ENCODE data around the gene SH3D19.

The SH3D19 gene

GRCh38 chr4:151361966-151362365 lies 36.6 kb upstream of the SH3D19 start:
- H3K4me1 ChIP-seq (ENCODE audit: insufficient read depth, low read length, poor library complexity, severe bottlenecking), result no peaks in the 10 kb centered on the region
- no peaks in the 10 kb centered on the region for H3K27me3 ChIP-seq (ENCODE audit: insufficient read depth, low read length, poor library complexity, severe bottlenecking)
- H3K4me2 ChIP-seq (ENCODE audit: low read depth, low read length, poor library complexity, severe bottlenecking), result no peak overlapping the region
- no peaks in the 10 kb centered on the region for H4K20me1 ChIP-seq (ENCODE audit: insufficient read depth, low read length, poor library complexity, severe bottlenecking)
- H3K4me3 ChIP-seq (ENCODE audit: low read length, poor library complexity, severe bottlenecking), result no peak overlapping the region
- no peaks in the 10 kb centered on the region for H3F3A ChIP-seq (ENCODE audit: low read depth)
- no peaks in the 10 kb centered on the region for H3K9me3 ChIP-seq (ENCODE audit: insufficient read depth, low read depth, low read length)
- no peaks in the 10 kb centered on the region for H3K36me3 ChIP-seq (ENCODE audit: insufficient read depth, low read length)
- H3K79me2 ChIP-seq (ENCODE audit: insufficient read depth, low read length), result no peaks in the 10 kb centered on the region
- no peak overlapping the region for H3K9ac ChIP-seq (ENCODE audit: low read depth, low read length, poor library complexity, severe bottlenecking)
- peak overlapping the region; percentile 83; the same call in 1 of the 2 replicates for H2AFZ ChIP-seq (ENCODE audit: low read length)
- no peak for TF ChIP-seq EZH2phosphoT487 (IDR thresholded peaks at IDR 0.05; ENCODE audit: borderline replicate concordance)
- no peak for TF ChIP-seq CTCF (conservative IDR thresholded peaks at IDR 0.05; ENCODE audit: low read length)
- H3K9me2 ChIP-seq (replicated peaks; ENCODE audit: low read depth, low read length), result no peaks in the 10 kb centered on the region

GRCh38 chr4:151361126-151361525 lies 35.7 kb upstream of the SH3D19 start:
- Histone ChIP-seq H4K20me1 (ENCODE audit: insufficient read depth, low read length, poor library complexity, severe bottlenecking) (no peaks in the 10 kb centered on the region), H3K27me3 (ENCODE audit: insufficient read depth, low read length, poor library complexity, severe bottlenecking) (no peaks in the 10 kb centered on the region), H3K4me2 (ENCODE audit: low read depth, low read length, poor library complexity, severe bottlenecking) (no peak overlapping the region), H3K4me3 (ENCODE audit: low read length, poor library complexity, severe bottlenecking) (no peak overlapping the region), H3K9me3 (ENCODE audit: insufficient read depth, low read depth, low read length) (no peaks in the 10 kb centered on the region), H3F3A (ENCODE audit: low read depth) (no peaks in the 10 kb centered on the region), H2AFZ (ENCODE audit: low read length) (0 out of 2 replicates have a peak overlapping the region, but pooled peaks have one; percentile 48), H3K9ac (ENCODE audit: low read depth, low read length, poor library complexity, severe bottlenecking) (no peak overlapping the region), H3K36me3 (ENCODE audit: insufficient read depth, low read length) (no peaks in the 10 kb centered on the region), H3K79me2 (ENCODE audit: insufficient read depth, low read length) (no peaks in the 10 kb centered on the region), H3K4me1 (ENCODE audit: insufficient read depth, low read length, poor library complexity, severe bottlenecking) (no peaks in the 10 kb centered on the region), H3K9me2 (replicated peaks; ENCODE audit: low read depth, low read length) (no peaks in the 10 kb centered on the region)
- TF ChIP-seq EZH2phosphoT487 (IDR thresholded peaks at IDR 0.05; ENCODE audit: borderline replicate concordance) (no peak), CTCF (conservative IDR thresholded peaks at IDR 0.05; ENCODE audit: low read length) (no peak)

GRCh38 chr4:151359576-151359975 lies 34.2 kb upstream of the SH3D19 start:
- Histone ChIP-seq H3K79me2 (ENCODE audit: insufficient read depth, low read length) (no peaks in the 10 kb centered on the region), H2AFZ (ENCODE audit: low read length) (no peak overlapping the region), H3K36me3 (ENCODE audit: insufficient read depth, low read length) (no peaks in the 10 kb centered on the region), H3K9ac (ENCODE audit: low read depth, low read length, poor library complexity, severe bottlenecking) (no peak overlapping the region), H3K27me3 (ENCODE audit: insufficient read depth, low read length, poor library complexity, severe bottlenecking) (no peaks in the 10 kb centered on the region), H3K4me2 (ENCODE audit: low read depth, low read length, poor library complexity, severe bottlenecking) (no peak overlapping the region), H3K4me3 (ENCODE audit: low read length, poor library complexity, severe bottlenecking) (no peak overlapping the region), H3K4me1 (ENCODE audit: insufficient read depth, low read length, poor library complexity, severe bottlenecking) (no peaks in the 10 kb centered on the region), H3F3A (ENCODE audit: low read depth) (no peaks in the 10 kb centered on the region), H3K9me3 (ENCODE audit: insufficient read depth, low read depth, low read length) (no peaks in the 10 kb centered on the region), H3K9me2 (replicated peaks; ENCODE audit: low read depth, low read length) (no peaks in the 10 kb centered on the region), H4K20me1 (ENCODE audit: insufficient read depth, low read length, poor library complexity, severe bottlenecking) (no peaks in the 10 kb centered on the region)
- TF ChIP-seq EZH2phosphoT487 (IDR thresholded peaks at IDR 0.05; ENCODE audit: borderline replicate concordance) (no peak), CTCF (conservative IDR thresholded peaks at IDR 0.05; ENCODE audit: low read length) (no peak)

Measured in Loucy (cell line).